Activated CD8-positive, alpha-beta T cell treated with anti-CD3 and anti-CD28 coated beads, Interleukin-2, amount 10 ng/mL, durations not matched to agents 7 days and 5 days (primary cell): ENCODE results near the gene WNK1. TPM values are rescaled to one million over a fixed set of nuclear protein-coding genes. Genes with fewer than 3 reads are reported as not detected.
"Not testable (repeated sequence)": the region's sequence is repeated elsewhere in the genome, so short reads cannot be mapped to it uniquely, and the experiment has no call there.

Source experiments
- ATAC-seq: fragments of 150-1000 bp; cut with Tn5 transposase; one replicate; pipeline ENCODE4 v1.10.0; 2021; ENCODE audit warnings: moderate library complexity
- CTCF ChIA-PET: fragments of 350-600 bp; sonication (Branson Sonifier 250); formaldehyde crosslinking; loops from one replicate; lab custom pipeline; 2021; ENCODE audit warnings: antibody characterized with exemption; lab: Charles Lee
- POLR2A ChIA-PET: fragments of 350-600 bp; sonication (Branson Sonifier 250); formaldehyde crosslinking; loops from one replicate; lab custom pipeline; 2021; ENCODE audit warnings: antibody characterized with exemption; lab: Charles Lee
- DNase-seq: peaks from one replicate; pipeline ENCODE4 v3.0.0-alpha.2; 2020
- H3K27ac Mint-ChIP-seq: one replicate; pipeline ENCODE4 v1.8.0; 2021; ENCODE audit warnings: mild to moderate bottlenecking, mixed read lengths
- H3K27me3 Mint-ChIP-seq: one replicate; pipeline ENCODE4 v1.8.0; 2021; ENCODE audit warnings: low read depth, mixed read lengths
- H3K36me3 Mint-ChIP-seq: one replicate; pipeline ENCODE4 v1.8.0; 2021; ENCODE audit warnings: low read depth, mixed read lengths
- H3K4me1 Mint-ChIP-seq: one replicate; pipeline ENCODE4 v1.8.0; 2021; ENCODE audit warnings: low read depth, mixed read lengths
- H3K4me3 Mint-ChIP-seq: one replicate; pipeline ENCODE4 v1.8.0; 2021; ENCODE audit warnings: mild to moderate bottlenecking, mixed read lengths
- H3K9me3 Mint-ChIP-seq: one replicate; pipeline ENCODE4 v1.8.0; 2022; ENCODE audit warnings: mixed read lengths; ENCODE audit not compliant: insufficient read depth
- total RNA-seq, 2 experiments: library from RNA; stranded (reverse); gene quantifications; one replicate each; pipeline ENCODE4 v1.2.3, GENCODE V29; 2021

WNK1 gene
- total RNA-seq, 2 experiments from 2014 or later: 203 to 204 TPM

DNA sequence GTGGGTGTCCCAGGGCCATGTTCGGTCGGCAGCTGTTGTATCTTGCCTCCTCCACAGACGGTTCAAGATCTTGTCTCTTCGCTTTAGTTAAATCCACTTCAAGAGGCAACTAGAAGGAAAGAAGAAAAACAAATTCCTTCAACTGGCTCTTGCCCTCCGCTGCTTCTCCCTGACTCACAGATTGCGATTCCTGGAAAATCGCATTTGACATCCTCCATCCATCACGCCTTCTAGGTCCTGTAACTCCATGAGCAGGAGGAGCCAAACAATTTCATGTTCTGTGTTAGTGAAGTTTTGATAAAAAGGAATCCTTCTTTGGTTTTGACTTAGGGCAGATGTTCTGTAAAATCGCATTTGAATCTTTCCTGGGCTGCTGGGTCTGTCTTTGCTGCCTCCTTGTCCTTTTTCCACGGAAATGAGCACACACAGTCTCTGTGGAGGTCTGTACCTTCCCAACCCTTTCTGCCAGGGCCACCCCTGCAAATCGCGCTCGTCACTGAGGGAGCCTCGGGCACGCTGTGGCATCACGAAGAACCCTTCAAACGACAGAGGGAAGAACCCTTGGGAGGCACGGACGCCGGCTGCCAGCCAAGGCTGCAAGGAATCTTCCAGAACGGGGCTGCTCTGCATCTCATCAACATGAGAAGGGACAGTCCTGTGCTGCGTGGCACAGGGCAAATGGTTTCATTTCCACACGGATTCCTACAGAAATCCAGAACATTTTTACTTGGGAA, 164.5 kb downstream of the WNK1 start:
- peaks cover 31% of the 10 kb centered on the region for H3K4me1 Mint-ChIP-seq
- no peaks in the 10 kb centered on the region for H3K27me3 Mint-ChIP-seq
- no peaks in the 10 kb centered on the region for H3K9me3 Mint-ChIP-seq
- no peak for DNase-seq
- no peak overlapping the region for H3K4me3 Mint-ChIP-seq
- CTCF ChIA-PET: interaction anchor here (0.7 to 1.2 kb wide), 2 partner anchors 302 to 341 kb away, joined by 3 read pairs; no protein-coding TSS in a partner anchor
- peak overlapping the region; percentile 81 for H3K27ac Mint-ChIP-seq
- POLR2A ChIA-PET: no interaction called here
- peaks cover 63% of the 10 kb centered on the region for H3K36me3 Mint-ChIP-seq
- ATAC-seq: no peak

DNA sequence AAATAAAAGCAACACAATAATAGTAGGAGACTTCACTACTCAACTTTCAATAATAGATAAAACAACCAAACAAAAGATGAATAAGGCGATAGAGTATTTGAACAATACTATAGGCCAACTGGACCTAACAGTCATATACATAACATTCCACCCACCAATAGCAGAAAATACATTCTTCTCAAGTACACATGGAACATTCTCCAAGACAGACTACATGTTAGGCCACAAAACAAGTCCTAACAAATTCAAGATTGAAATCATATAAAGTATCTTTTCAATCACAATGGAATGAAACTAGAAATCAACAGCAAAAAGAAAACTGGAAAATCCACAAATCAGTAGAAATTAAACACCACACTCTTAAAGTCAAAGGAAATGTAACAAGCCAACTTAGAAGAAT, 168.3 kb downstream of the WNK1 start:
- H3K9me3 Mint-ChIP-seq: no peaks in the 10 kb centered on the region
- peaks cover 52% of the 10 kb centered on the region for H3K36me3 Mint-ChIP-seq
- H3K27ac Mint-ChIP-seq: peak overlapping the region; percentile 44
- H3K27me3 Mint-ChIP-seq: no peaks in the 10 kb centered on the region
- CTCF ChIA-PET: interaction anchor here (0.8 to 1.0 kb wide), 2 partner anchors 12 to 29 kb away, joined by 3 read pairs; partner anchors contain the start of gene RAD52
- ATAC-seq (no peak), DNase-seq (no peak)
- POLR2A ChIA-PET: no interaction called here
- peaks cover 12% of the 10 kb centered on the region for H3K4me1 Mint-ChIP-seq
- H3K4me3 Mint-ChIP-seq: no peak overlapping the region

DNA sequence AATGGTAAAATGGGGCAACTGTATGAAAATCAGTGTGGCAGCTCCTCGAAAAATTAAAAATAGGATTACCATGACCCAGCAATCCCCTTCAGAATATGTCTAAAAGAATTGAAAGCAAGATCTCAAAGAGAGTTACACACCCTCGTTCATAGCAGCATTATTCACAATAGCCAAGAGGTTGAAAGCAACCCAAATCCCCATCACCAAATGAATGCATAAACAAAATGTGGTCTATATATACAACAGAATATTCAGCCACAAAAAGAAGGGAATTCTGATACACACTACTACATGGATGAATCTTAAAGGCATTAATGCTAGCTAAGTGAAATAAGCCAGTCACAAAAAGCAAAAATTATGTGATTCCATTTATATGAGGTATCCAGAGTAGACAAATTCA, 169.9 kb downstream of the WNK1 start:
- ChIA-PET POLR2A (no interaction called here), CTCF (interaction anchor here (0.8 kb wide), 1 partner anchor 171 kb away, joined by 3 read pairs; no protein-coding TSS in a partner anchor)
- Mint-ChIP-seq H3K27ac (no peak overlapping the region), H3K27me3 (no peaks in the 10 kb centered on the region), H3K4me3 (no peak overlapping the region), H3K36me3 (peaks cover 48% of the 10 kb centered on the region), H3K9me3 (no peaks in the 10 kb centered on the region), H3K4me1 (no peaks in the 10 kb centered on the region)
- no peak for DNase-seq
- ATAC-seq: no peak

DNA sequence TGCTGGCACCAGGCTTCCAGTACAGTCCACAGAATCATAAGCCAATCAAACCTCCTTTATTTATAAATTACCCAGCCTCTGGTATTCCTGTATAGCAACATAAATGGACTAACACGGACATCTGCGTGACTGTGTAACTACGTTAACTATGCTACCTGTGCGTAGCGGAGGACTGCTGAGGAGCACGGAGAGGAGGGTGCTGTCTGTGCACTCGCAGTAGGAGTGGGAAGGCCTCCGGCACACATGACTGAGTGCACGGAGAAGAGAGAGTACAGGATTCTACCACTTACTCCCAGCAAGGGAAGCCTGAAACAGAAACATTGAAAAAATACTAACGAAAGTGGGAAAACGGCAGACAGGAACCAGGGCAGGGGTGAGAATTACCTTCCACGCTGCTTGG, 174.3 kb downstream of the WNK1 start:
- no peaks in the 10 kb centered on the region for H3K27me3 Mint-ChIP-seq
- ATAC-seq (no peak), DNase-seq (no peak)
- H3K36me3 Mint-ChIP-seq: peaks cover 50% of the 10 kb centered on the region
- H3K27ac Mint-ChIP-seq: no peak overlapping the region
- H3K4me1 Mint-ChIP-seq: no peaks in the 10 kb centered on the region
- ChIA-PET CTCF (no interaction called here), POLR2A (no interaction called here)
- no peaks in the 10 kb centered on the region for H3K9me3 Mint-ChIP-seq
- H3K4me3 Mint-ChIP-seq: no peak overlapping the region

DNA sequence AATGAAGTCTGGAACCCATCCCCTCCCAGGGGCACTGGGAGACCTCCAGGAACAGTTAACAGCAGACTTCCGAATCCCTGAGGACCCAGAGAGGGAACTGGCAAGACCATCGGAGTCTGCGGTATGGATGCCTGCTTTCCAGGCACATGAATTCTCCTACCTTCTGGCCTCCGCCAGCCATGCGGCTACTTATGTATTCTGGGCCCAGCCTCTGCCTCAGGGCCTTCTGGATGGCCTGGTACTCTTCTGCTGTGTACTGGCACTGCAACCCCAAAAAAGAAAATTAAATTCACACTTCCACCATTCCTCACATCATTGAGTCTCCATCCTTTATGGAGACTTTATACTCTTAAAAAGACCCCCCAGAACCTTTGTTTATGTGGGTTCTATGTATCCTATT, 178.7 kb downstream of the WNK1 start:
- H3K27me3 Mint-ChIP-seq: no peaks in the 10 kb centered on the region
- peaks cover 39% of the 10 kb centered on the region for H3K36me3 Mint-ChIP-seq
- CTCF ChIA-PET: no interaction called here
- ATAC-seq (no peak), DNase-seq (no peak)
- H3K9me3 Mint-ChIP-seq: no peaks in the 10 kb centered on the region
- POLR2A ChIA-PET: no interaction called here
- no peak overlapping the region for H3K4me3 Mint-ChIP-seq
- no peak overlapping the region for H3K27ac Mint-ChIP-seq
- H3K4me1 Mint-ChIP-seq: no peaks in the 10 kb centered on the region

DNA sequence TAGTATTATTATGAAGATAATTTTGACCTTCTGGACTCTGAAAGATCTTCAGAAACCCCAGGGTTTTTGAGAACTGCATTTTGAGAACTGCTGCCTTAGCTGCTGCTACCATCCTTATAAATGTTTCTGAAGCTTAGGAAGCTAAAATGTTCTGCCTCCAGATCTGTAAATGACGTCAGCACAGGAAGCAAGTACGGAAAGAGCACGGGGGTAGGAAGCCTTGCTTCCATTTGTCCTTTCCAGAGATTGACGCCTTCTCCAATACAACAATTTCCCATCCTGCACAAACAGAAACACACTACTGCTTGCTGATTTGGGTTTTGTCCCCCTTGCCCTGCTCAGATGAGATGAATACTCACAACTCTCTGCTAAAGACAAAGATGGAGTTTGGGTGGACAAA, 179.2 kb downstream of the WNK1 start:
- POLR2A ChIA-PET: no interaction called here
- Mint-ChIP-seq H3K9me3 (no peaks in the 10 kb centered on the region), H3K27me3 (no peaks in the 10 kb centered on the region), H3K4me1 (no peaks in the 10 kb centered on the region), H3K4me3 (no peak overlapping the region), H3K36me3 (peaks cover 38% of the 10 kb centered on the region), H3K27ac (peak overlapping the region; percentile 7)
- CTCF ChIA-PET: no interaction called here
- ATAC-seq: no peak
- no peak for DNase-seq

DNA sequence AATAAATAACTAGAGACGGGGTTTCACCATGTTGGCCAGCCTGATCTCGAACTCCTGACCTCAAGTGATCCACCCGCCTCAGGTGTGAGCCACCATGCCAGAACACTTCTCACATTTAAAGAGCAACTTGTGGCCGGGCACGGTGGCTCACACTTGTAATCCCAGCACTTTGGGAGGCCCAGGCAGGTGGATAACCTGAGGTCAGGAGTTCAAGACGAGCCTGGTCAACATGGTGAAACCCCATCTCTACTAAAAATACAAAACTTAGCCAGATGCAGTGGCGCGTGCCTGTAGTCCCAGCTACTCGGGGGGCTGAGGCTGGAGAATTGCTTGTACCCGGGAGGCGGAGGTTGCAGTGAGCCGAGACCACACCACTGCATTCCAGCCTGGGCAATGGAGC, 183.5 kb downstream of the WNK1 start:
- CTCF ChIA-PET: interaction anchor here (1.1 kb wide), 1 partner anchor 14 kb away, joined by 3 read pairs; the partner anchor contains the start of gene RAD52

DNA sequence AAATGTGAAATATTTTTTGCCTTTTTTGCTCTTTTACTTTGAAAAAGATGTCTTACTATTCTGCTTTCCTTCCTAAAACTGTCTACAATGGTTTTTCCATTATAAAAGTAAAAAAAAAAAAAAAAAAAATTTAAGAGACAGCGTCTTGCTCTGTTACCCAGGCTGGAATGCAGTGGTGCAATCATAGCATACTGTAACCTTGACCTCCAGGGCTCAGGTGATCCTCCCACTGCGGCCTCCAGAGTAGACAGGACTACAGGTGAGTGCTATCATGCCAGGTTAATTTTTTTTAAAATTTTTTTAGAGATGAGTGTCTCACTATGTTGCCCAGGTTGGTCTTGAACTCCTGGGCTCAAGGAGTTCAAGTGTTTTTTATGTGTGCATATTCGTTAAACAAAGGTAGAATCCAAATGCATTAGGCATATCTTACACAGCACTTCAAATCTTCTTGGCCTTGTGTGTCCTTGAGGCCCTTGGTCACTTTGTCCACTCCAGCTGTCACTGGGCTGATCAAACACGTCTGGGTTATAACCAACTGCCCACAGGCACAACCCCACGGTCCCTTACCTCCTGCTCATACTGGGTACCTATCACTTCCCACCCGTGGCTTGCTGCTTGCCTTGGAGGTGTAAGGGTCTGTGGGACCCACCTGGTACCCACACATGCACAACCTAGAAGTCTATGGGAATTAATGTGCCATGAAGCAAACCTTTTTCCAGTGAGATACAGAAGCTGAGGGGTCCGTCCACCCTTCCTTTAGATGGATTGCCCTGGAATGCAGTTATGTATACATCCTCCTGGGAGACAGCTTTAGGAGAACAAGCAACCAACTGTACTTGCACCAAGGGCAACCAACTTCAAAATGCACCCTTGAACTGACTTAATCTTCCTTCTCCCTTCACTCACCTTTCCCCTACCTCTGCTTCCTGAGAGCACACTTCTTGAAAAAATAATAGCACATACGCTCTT, 184.3 kb downstream of the WNK1 start:
- no peak overlapping the region for H3K4me3 Mint-ChIP-seq
- H3K27me3 Mint-ChIP-seq: no peaks in the 10 kb centered on the region
- CTCF ChIA-PET: no interaction called here
- no peaks in the 10 kb centered on the region for H3K4me1 Mint-ChIP-seq
- peaks cover 31% of the 10 kb centered on the region for H3K36me3 Mint-ChIP-seq
- H3K9me3 Mint-ChIP-seq: no peaks in the 10 kb centered on the region
- H3K27ac Mint-ChIP-seq: no peak overlapping the region
- ATAC-seq (no peak), DNase-seq (no peak)
- POLR2A ChIA-PET: no interaction called here

More for the DNA sequence above, 183.5 kb downstream of the WNK1 start:
- H3K4me3 Mint-ChIP-seq, POLR2A ChIA-PET, H3K4me1 Mint-ChIP-seq, H3K9me3 Mint-ChIP-seq, H3K27ac Mint-ChIP-seq, ATAC-seq, H3K27me3 Mint-ChIP-seq, DNase-seq: not testable (repeated sequence)
- peaks cover 36% of the 10 kb centered on the region for H3K36me3 Mint-ChIP-seq

DNA sequence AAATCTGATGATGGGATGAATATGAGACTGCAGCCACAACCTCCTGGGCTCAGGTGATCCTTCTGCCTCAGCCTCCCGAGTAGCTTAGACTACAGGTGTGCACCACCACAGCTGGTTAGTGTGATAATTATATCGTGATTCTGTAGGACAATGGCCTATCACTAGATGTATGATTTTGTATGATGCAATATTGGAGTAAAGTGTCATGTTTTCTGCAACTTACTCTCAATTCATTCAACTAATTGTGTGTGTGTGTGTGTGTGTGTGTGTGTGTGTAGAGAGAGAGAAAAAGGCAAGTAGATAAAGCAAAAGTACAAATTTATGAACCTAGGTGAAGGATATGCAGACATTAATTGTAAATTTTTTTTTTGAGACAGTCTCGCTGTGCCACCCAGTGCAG, 186.4 kb downstream of the WNK1 start:
- Mint-ChIP-seq H3K27me3 (no peaks in the 10 kb centered on the region), H3K4me1 (peaks cover 8% of the 10 kb centered on the region), H3K27ac (no peak overlapping the region), H3K9me3 (no peaks in the 10 kb centered on the region), H3K4me3 (no peak overlapping the region), H3K36me3 (peaks cover 35% of the 10 kb centered on the region)
- no peak for ATAC-seq
- DNase-seq: no peak
- ChIA-PET POLR2A (no interaction called here), CTCF (interaction anchor here (0.6 to 1.4 kb wide), 5 partner anchors 11 to 363 kb away, joined by 3 to 4 read pairs (median 3); partner anchors contain the start of gene RAD52)

DNA sequence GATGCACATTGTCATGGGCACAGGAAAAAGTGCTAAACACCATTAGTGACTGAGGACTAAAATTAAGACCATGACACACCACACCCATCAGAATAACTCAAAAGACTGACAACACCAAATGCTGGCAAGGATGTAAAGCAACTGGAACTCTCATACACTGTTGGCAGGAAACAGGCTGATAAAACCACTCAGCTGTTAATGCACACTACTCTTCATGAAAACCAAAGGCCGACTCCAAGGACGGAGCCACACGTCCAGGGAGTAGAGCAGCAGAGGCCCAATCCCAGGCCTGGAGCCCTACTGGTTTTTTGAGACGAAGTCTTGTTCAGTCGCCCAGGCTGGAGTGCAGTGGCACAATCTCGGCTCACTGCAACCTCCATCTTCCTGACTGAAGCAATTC, 190.7 kb downstream of the WNK1 start:
- H3K36me3 Mint-ChIP-seq: peaks cover 51% of the 10 kb centered on the region
- H3K4me3 Mint-ChIP-seq: no peak overlapping the region
- ATAC-seq (no peak), DNase-seq (no peak)
- ChIA-PET CTCF (no interaction called here), POLR2A (no interaction called here)
- peak overlapping the region; percentile 47 for H3K27ac Mint-ChIP-seq
- peaks cover 39% of the 10 kb centered on the region for H3K4me1 Mint-ChIP-seq
- no peaks in the 10 kb centered on the region for H3K27me3 Mint-ChIP-seq
- H3K9me3 Mint-ChIP-seq: no peaks in the 10 kb centered on the region

DNA sequence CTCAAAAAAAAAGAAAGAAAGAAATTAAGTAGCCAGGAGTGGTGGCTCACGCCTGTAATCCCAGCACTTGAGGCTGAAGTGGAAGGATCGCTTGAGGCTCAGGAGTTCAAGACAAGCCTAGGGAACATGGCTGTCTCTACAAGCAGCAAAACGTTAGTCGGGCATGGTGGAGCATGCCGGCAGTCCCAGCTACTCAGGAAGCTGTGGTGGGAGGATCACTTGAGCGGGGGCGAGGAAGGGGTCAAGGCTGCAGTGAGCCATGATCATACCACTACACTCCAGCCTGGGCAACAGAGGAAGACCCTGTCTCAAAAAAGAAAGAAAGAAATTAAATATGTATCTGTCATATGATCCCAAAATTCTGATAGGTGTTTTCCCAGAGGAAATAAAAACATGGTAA, 191.8 kb downstream of the WNK1 start:
- CTCF ChIA-PET: no interaction called here
- Mint-ChIP-seq H3K27ac (peak overlapping the region; percentile 75), H3K4me3 (peak overlapping the region; percentile 15), H3K9me3 (no peaks in the 10 kb centered on the region), H3K27me3 (no peaks in the 10 kb centered on the region), H3K36me3 (peaks cover 49% of the 10 kb centered on the region), H3K4me1 (peaks cover 48% of the 10 kb centered on the region)
- POLR2A ChIA-PET: no interaction called here
- ATAC-seq (no peak), DNase-seq (no peak)
